HG03066 (cell line): ENCODE data around the gene PLSCR4.

Experiments used
- ATAC-seq: cut with Tn5 transposase; IDR thresholded peaks from one replicate; pipeline ENCODE4 v1.9.1; 2021; ENCODE audit warnings: low read depth; ENCODE audit not compliant: unreplicated experiment

Gene PLSCR4

DNA sequence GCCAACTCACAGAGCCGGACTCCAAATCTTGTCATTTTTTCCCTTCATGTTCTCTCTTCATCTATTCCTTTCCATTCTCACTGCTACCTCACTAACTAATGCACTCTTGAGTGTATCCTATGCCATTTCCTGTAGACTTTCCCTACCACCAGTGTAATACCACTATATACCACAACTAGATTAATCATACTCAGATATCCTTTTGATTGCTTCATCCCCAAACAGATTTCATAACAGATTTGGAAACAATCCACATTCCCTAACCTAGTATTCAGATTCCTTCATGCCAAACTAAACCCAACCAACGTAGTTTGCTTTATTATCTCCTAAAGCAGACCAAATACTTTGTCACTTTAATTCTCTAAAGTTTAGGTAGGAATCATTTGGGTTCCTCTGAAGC, 87.3 kb downstream of the PLSCR4 start:
- ATAC-seq: no peak

DNA sequence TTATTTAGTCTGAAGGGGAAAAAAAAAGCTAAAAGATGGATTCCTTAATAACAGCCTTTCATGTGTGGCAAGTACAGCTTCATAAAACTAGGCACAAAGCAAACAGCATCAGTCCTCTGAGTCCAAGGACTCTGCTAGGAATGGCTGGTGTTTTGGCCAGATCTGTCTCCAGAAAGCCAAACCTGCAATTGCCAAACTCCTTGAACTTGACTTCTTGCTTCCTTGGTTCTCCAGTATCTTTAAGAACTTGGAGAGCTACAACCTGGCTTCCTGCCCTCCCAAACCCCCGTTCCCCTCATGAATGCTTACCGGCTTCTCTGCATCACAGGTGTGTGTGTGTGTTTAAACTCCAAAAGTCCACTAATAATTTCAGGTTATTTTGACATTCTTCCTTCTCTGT, 88.3 kb downstream of the PLSCR4 start:
- ATAC-seq: no peak

DNA sequence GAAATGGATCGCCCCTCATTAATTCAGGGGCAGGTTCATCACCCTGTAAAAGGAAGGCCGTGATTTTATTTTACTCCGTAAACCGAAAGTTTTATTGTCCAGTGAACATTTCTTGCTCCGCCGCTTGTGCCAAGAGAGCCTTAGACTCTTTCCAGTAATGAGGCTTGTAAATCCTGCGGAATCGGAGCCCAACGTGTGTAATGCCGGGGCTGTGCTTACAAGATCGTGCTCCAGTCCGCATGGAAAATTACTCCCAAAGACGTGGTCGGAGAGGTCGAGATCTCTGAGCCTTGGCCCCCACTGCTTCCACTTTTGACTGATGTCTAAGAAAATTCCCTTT, 89.3 kb downstream of the PLSCR4 start:
- ATAC-seq: no peak

DNA sequence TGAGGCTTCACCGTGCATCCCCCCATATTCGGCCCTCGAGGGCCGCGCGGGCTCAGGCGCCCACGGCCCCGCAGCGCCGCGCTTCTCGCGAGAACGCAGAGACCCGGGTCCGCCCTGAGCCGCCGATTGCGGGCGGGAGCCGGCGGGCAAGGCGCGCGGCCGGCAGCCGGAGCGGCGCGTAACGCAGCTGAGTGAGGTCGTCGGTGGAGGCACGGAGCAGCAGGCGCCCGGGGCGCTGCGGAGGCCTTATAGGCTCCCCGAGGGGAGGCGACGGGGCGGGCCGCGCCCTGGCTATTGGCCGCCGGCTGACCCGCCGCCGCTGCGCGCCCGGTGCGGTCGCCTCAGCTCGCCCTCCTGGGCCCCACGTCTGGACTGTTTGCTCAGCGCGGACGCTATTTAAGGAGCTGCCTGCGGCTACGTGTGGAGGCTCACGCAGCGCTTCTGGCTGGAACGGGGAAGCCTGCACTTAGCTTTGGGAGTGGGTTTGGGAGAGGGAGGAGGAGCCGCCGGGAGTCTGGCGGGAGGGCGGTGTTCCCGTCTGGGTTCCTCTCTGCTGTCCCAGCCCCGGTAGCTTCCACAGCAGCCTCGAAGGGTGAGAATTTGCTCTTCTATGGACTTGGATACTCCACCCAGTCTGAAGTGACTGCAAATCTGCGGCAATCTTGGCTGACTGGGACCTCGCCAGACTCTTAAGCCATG, 89.8 kb downstream of the PLSCR4 start, which contains the start of gene PLOD2:
Gene PLOD2, minus strand, starts transcription at position 221 of the 699 bp plus-strand sequence. Its CDS starts 195 bp downstream, at position 26.
- ATAC-seq: peak; percentile 57

DNA sequence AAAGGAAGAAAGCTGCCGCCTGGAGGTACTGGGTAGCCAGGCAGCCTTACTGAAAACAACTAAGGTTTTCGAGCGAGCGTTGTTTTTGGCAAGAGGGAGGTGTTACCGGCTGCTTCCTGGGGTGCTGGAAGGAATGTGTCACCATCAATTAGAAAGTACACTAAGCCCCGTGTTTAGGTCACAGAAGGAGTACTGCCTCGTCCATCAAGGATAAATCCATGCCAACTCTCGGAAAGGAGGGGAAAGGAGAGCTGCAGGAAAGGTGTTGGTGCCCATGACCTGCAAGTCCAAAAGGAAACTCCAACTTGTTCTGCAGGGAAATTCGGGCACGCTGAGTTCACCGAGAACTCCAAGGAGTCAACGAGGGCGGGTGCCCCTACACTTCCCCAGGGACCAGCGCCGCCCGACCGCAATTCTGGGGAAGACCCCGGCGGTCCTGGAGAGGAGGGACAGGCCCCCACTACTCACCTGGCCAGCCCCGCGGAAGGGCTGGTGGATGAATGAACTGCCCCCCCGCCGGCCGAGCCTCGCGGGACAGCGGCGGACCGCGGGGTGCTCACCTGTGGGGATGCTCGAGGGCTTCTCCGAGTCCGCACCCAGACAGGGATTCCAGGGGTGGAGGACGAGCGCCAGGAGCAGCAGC, 90.5 kb downstream of the PLSCR4 start:
- peak; percentile 19 for ATAC-seq

DNA sequence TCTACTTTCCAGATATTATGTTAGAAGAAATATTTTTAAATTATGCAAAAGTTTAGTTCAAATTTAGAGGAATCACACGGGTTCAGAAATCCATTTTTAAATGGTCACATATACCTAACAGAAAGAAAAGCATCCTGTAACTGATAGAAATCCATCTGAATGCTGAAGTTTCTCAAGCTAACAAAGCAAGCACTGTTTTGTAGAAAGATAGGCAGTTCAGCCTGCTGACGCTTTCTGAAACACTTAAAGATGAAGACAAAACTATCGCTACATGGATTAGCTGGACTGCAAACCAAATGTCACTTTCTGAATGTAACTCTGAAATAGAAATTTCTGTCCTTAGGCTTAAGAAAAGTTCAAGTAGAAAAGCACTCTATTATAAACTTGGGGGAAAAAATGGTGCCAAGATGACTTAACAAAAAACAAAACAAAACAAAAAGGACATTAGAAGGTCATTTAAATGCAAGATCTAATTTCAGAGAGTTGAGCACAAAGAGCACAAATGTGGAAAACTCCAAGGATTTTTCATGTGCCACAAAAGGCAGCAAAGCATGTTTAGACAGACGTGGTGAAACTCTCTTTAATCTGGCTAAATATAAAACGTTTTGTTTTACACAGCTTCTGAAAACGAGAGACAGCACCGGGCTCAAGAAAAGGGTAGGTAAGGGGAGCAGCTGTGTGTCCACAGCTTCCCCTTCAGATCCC, 91.1 kb downstream of the PLSCR4 start:
- no peak for ATAC-seq

DNA sequence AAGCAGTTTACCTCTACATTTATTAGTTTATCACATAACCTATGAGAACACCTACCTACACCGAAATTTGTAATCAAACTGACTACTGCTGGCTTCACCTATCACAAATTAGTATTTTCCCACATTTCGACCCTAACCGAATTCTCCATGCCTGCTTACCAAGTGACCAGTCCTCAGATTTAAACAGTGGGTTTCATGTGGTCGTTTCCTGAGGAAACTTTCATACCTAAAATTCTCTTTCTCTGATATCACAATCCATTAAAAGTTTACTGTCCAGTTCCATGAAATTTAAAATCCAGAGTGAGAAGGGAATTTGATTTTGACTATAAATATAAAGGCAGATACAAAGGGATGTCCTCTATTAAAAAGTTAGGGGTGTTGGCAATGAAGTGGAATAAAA, 91.9 kb downstream of the PLSCR4 start:
- ATAC-seq: no peak

DNA sequence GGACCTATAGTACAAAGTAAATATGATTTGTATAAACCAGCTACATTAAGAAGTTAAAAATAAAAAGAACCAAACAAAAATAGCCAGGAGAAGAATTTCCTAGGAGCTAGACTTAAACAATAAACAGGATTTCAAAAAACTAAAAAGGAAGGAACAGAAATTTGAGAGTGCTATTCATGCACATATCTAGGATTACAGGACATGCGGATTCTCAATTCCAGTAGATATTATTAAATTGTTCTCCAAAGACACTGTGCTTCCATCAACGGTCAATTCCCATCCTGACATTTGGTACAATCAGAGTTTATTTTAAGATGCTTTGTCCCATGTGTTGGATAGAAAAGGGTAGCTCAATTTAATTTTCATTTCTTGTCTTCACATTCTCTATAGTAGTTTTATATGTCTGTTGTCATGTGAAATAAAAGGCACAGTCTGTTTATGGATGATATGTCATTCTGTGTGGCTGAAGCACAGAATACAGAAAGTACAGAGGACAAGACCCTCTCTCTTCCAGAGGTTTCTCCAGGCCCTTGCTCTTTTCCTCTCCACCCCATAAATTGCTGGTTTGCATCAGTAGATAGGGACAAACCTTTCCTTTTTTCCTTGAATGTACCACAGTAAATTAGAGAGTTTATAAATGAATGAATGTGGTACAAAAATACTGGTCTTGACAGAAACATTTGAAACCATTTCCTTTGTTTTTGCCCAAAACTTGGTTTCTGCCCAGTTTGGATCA, 93.4 kb downstream of the PLSCR4 start:
- ATAC-seq: no peak

DNA sequence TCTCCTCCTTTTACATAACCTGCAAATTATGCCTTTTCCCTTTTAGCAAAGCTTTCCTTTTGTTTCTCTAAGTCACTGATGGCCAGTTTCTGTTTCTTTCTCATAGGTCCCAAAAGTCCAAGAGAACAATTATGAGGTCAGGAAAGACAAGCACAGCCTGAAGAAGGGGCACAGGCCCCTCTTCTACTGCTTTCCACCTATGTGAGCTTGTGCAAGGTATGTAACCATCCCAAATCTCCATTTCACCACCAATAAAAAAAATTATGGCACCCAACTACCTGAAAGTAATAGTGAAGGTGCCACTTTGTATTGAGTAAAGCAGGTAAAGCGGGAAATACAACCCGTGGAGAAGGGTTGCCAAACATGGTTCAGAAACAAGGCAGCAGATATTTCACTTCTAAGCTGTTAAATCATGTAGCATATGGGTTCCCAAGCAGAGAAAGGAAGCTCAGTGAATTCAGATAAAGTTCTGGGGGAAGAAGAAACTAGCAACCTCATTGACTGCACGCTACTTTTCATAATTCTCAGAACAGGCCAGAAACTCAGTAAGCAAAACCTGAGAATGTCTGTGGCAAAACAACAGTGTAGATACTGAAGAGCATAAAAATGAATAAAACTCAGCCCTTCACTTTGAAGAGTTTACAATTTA, 94.1 kb downstream of the PLSCR4 start:
- no peak for ATAC-seq

DNA sequence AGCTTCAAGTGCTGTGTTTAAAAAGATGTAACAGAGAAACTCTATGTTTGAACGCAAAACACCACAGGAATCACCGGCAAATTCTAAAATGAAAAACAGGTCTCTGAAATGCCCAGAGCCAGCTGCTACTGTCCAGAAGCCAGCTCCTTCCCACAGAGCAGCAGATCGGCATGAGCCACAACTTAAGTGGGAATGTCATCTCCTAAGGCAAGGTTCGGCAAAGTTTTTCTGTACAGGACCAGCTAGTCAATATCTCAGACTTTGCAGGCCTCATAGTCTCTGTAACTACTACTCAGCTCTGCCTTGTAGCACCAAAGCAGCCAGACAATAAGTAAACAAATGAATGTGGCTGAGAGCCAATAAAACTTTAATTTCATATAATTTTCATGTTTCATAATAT, 94.8 kb downstream of the PLSCR4 start:
- no peak for ATAC-seq

DNA sequence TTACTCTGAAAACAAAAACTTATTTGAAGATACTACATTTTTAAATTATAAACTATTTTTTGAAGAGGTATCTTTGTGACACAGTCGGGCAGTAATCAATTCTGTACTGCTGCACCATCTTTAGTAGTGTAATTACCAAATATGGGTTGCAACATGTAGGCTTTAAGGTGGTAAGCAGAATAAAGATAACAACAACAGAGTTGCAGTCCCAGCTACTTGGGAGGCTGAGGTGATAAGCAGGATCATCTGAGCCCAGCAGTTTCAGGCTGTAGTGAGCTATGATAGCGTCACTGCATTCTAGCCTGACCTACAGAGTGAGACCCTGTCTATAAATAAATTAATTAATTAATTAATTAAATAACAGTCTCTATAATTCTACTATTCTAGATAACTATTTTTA, 95.9 kb downstream of the PLSCR4 start:
- ATAC-seq: no peak

DNA sequence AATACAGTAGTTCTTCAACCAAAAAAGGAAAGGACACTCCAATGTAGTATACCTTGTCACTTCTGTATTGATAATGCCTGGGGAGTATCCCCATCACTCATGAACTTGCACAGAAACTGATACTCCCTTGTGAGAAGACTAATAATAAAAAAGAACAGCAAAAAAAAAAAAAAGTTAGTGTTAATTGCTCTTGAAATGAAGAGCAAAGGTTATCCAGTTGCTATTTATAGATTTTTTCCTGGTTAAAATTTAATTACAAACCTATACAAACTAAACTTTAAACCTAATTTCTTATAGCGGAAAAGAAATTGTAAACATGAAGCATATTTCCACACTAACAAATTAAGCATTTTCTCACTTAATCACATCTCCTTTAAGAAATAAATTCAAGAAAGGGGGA, 96.6 kb downstream of the PLSCR4 start:
- ATAC-seq: no peak

DNA sequence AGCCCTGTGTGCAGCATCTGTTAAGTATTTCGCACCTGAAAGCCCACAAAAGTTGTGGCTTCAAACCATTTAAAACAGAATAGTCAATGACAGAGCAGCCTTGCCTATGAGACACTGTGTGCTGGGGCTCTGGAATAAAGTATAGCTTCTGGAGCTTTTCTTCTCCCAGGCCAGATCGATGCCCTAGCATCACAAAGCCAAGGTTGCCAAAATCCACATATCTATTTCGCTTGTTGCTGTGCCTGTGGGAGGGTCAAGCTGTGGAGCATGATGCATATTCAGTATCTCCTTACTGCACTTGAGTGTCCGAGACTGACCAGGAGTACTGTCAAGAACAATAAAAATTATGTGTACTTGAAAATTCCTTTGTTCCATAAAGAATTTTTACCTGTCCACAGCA, 97.5 kb downstream of the PLSCR4 start:
- ATAC-seq: no peak

DNA sequence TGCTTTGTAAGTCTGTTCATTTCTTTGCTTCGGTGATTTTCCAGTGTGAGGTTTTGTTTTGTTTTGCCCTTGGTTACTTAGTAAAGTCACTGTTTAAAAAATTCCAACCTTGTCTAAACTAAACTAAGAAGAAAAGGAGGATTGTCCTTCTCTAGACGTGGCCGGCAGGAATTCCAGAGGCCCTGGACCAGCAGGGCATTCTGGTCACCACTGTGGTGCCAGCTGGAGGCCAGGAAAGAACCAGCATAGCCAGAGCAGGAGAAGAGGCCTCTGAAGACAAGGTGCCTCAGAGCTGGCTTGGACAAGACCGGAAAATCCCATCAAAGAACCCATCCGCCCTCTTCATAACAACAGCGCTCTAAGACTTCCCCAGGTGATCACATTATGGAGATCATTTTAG, 98.1 kb downstream of the PLSCR4 start:
- no peak for ATAC-seq

DNA sequence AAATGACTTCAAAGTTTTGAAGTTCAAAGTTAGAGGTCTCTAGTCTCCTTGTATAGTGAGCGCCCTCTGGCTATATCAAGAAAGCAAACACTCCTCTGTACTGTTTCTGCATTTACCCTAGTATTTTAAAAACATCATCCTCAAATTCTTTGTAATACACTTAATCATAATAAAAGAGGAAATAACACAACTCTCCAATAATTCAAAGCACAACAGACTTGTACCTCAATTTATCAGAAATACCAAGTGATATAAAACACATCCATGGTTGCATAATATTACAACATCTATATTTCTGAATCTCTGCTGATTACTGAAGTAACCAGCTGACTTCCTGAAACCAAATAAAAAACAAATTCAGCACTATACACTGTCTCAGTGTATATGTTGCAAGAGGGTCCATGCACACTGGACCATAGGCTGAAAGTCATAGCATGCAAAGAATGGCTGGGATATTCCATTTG, 102.4 kb downstream of the PLSCR4 start:
- ATAC-seq: no peak

DNA sequence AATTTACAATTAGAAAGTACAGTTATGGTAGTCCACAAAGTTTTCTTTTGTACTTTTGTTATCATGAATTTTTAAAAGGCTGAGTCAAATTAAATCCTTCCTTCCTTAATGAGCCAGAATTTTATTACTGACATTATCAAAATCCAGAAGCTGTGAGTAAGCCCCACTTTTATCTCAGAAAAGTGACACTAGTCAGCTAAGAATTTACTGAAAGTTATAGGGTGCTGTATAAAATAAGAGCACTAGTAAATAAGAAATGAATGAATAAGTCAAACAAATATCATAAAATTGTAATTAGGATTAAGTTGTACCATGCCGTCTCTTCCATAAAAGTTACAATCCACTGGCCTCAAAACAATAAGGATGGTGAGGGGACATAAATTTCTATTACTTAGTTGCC, 105.3 kb downstream of the PLSCR4 start:
- ATAC-seq: no peak

DNA sequence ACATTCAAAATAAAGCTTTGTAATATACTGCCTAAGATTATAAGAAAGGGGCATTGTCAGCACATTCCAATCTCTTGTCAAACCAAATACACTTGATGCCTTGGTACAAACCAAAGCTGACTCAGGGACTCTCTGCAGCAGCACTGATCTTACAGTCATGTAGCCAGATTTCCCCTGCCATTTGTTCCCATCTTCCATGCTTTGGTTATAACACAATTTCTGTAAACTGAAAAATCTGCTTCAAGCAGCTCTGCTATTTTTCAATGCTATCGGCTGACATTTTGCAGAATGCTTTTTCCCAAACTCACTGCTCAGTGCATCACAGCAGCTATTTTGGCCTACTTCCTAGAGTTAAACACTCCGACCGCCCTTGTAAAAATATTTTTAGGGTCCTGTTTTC, 108.1 kb downstream of the PLSCR4 start:
- ATAC-seq: no peak
